Upper lobe of left lung (tissue), 6 donors: Measurements from ENCODE around the gene TMEM267. TPM values are rescaled to one million over a fixed set of nuclear protein-coding genes. Genes with fewer than 3 reads are reported as not detected.

Experiments
- ATAC-seq, 2 donors: fragments of 200-7000 bp; cut with Tn5 transposase; one replicate each; pipeline ENCODE4 v1.9.1; 2022; ENCODE audit warnings: mild to moderate bottlenecking in 2 of 2, moderate library complexity in 2 of 2; ENCODE audit not compliant: low FRiP score in 2 of 2
- DNase-seq, 2 donors: peaks; one replicate each; pipeline ENCODE4 v3.0.0-alpha.2; 2019 to 2020
- H3K27ac ChIP-seq, 4 donors: fragments of 200-600 bp; sonication (generic); one replicate each; pipeline ENCODE4 v1.5.1; 2016 to 2019
- H3K27me3 ChIP-seq, 4 donors: fragments of 200-600 bp; sonication (generic); one replicate each; pipeline ENCODE4 v1.5.1; 2017 to 2019
- H3K36me3 ChIP-seq, 4 donors: fragments of 200-600 bp; sonication (generic); one replicate each; pipeline ENCODE4 v1.5.1; 2016 to 2019
- H3K4me1 ChIP-seq, 4 donors: fragments of 200-600 bp; sonication (generic); one replicate each; pipeline ENCODE4 v1.5.1; 2018 to 2019
- H3K4me3 ChIP-seq, 4 donors: fragments of 200-600 bp; sonication (generic); one replicate each; pipeline ENCODE4 v1.5.1; 2017 to 2019; ENCODE audit warnings: mild to moderate bottlenecking in 2 of 4, moderate library complexity in 1 of 4
- H3K9me3 ChIP-seq, 4 donors: fragments of 200-600 bp; sonication (generic); one replicate each; pipeline ENCODE4 v1.5.1; 2018 to 2019
- CTCF ChIP-seq, 6 experiments: fragments of 450-650 bp in 4 of 6; fragments of 200-600 bp in 2 of 6; sonication (generic) in 2 of 6; IDR thresholded peaks; one replicate each; pipeline ENCODE4 v1.5.1; 2016 to 2019; ENCODE audit warnings: antibody characterized with exemption in 6 of 6
- EP300 ChIP-seq, 4 donors: sonication (generic); formaldehyde crosslinking; IDR thresholded peaks; one replicate each; pipeline ENCODE4 v1.5.1; 2017; ENCODE audit warnings: antibody characterized with exemption in 4 of 4, control low read depth in 2 of 4
- POLR2A ChIP-seq, 4 donors: fragments of 450-650 bp; IDR thresholded peaks; one replicate each; pipeline ENCODE4 v1.5.1; 2016 to 2017; ENCODE audit warnings: antibody characterized with exemption in 4 of 4, mild to moderate bottlenecking in 2 of 4
- POLR2AphosphoS5 ChIP-seq, 2 donors: sonication (generic); formaldehyde crosslinking; IDR thresholded peaks; one replicate each; pipeline ENCODE4 v1.5.1; 2017; ENCODE audit warnings: antibody characterized with exemption in 2 of 2
- WGBS, 2 donors: methylation state at CpG; one replicate each; pipeline ENCODE4 v1.1.5; 2017 to 2018; 5-methylcytosine and 5-hydroxymethylcytosine counted together
- total RNA-seq, 6 donors: library from RNA; depleted of rRNA in 4 of 6; stranded (reverse); fragments of >200 nt in 4 of 6; gene quantifications; one replicate each; pipeline versions ENCODE4 v1.1.0 to v1.2.1, GENCODE V29; 2016 to 2021
- donor health status: DM: no; HTN: no; CAD: no; lungs with moderate emphysema.
- donor health status: DM: no; HTN: yes; CAD: no; lungs with severe emphysema.

The TMEM267 gene
- total RNA-seq, 6 donors from 2014 or later: 3.6 to 27.2 (median 12.3) TPM

- Histone ChIP-seq H3K27me3 (no peaks in the 10 kb centered on the region), H3K36me3 (no peaks in the 10 kb centered on the region), H3K4me3 (no peak overlapping the region), H3K4me1 (no peaks in the 10 kb centered on the region), H3K9me3 (no peaks in the 10 kb centered on the region), H3K27ac (no peak overlapping the region)
- TF ChIP-seq POLR2AphosphoS5 (IDR thresholded peaks at IDR 0.05) (no peak), EP300 (IDR thresholded peaks at IDR 0.05) (no peak), CTCF (IDR thresholded peaks at IDR 0.05) (no peak), POLR2A (IDR thresholded peaks at IDR 0.05) (no peak)
- WGBS, 2 donors: 92 to 93% methylated on average over 2 of the region's 2 CpGs
- ATAC-seq (no peak), DNase-seq (no peak)
Measured at GRCh38 chr5:43498581-43498980, 14.9 kb upstream of the TMEM267 start.

- Histone ChIP-seq H3K4me1 (no peaks in the 10 kb centered on the region), H3K27ac (no peak overlapping the region), H3K4me3 (no peak overlapping the region), H3K9me3 (no peaks in the 10 kb centered on the region), H3K27me3 (no peaks in the 10 kb centered on the region), H3K36me3 (peaks cover 0 to 3% (median 0%) of the 10 kb centered on the region in 4 donors)
- WGBS, 2 donors: 86 to 89% methylated on average over 5 of the region's 5 CpGs
- no peak for TF ChIP-seq POLR2AphosphoS5 (IDR thresholded peaks at IDR 0.05)
- no peak for TF ChIP-seq POLR2A (IDR thresholded peaks at IDR 0.05)
- no peak for TF ChIP-seq CTCF (IDR thresholded peaks at IDR 0.05)
- no peak for TF ChIP-seq EP300 (IDR thresholded peaks at IDR 0.05)
- ATAC-seq: no peak
- DNase-seq: no peak
Measured at GRCh38 chr5:43497311-43498104, 13.8 kb upstream of the TMEM267 start.

GRCh38 chr5:43491326-43491725 lies 7.7 kb upstream of the TMEM267 start:
- no peak for ATAC-seq
- TF ChIP-seq EP300 (IDR thresholded peaks at IDR 0.05) (no peak), POLR2AphosphoS5 (IDR thresholded peaks at IDR 0.05) (no peak), CTCF (IDR thresholded peaks at IDR 0.05) (no peak), POLR2A (IDR thresholded peaks at IDR 0.05) (no peak)
- 91 to 97% methylated on average over 1 of the region's 1 CpG for WGBS, 2 donors

GRCh38 chr5:43486353-43486752 lies 2.7 kb upstream of the TMEM267 start:
- H3K9me3 ChIP-seq: no peaks in the 10 kb centered on the region
- H3K27ac ChIP-seq: no peak overlapping the region

More at GRCh38 chr5:43491326-43491725, 7.7 kb upstream of the TMEM267 start:
- Histone ChIP-seq H3K4me3 (no peak overlapping the region), H3K27ac (no peak overlapping the region), H3K36me3 (peaks cover 0 to 4% (median 0%) of the 10 kb centered on the region in 4 donors), H3K4me1 (no peaks in the 10 kb centered on the region), H3K9me3 (no peaks in the 10 kb centered on the region), H3K27me3 (no peaks in the 10 kb centered on the region)
- DNase-seq: no peak

More at GRCh38 chr5:43486353-43486752, 2.7 kb upstream of the TMEM267 start:
- H3K4me1 ChIP-seq: peaks cover 9 to 27% (median 13%) of the 10 kb centered on the region in 4 donors
- H3K27me3 ChIP-seq: no peaks in the 10 kb centered on the region
- no peak for TF ChIP-seq POLR2A (IDR thresholded peaks at IDR 0.05)
- TF ChIP-seq POLR2AphosphoS5 (IDR thresholded peaks at IDR 0.05): no peak
- TF ChIP-seq EP300 (IDR thresholded peaks at IDR 0.05): no peak
- no peak for TF ChIP-seq CTCF (IDR thresholded peaks at IDR 0.05)
- WGBS, 2 donors: 85 to 89% methylated on average over 3 of the region's 3 CpGs
- no peaks in the 10 kb centered on the region for H3K36me3 ChIP-seq
- ATAC-seq: no peak
- no peak overlapping the region for H3K4me3 ChIP-seq
- DNase-seq: no peak
